ENCODE results near the gene DLG2. TPM values are rescaled to one million over a fixed set of nuclear protein-coding genes. Genes with fewer than 3 reads are reported as not detected.

Gene DLG2
- total and polyA plus RNA-seq, 2 of the 8 experiments (the other 6 are each of a cell fraction or from before 2014, with no cell fraction given): 1.7 to 14.3 TPM

DNA sequence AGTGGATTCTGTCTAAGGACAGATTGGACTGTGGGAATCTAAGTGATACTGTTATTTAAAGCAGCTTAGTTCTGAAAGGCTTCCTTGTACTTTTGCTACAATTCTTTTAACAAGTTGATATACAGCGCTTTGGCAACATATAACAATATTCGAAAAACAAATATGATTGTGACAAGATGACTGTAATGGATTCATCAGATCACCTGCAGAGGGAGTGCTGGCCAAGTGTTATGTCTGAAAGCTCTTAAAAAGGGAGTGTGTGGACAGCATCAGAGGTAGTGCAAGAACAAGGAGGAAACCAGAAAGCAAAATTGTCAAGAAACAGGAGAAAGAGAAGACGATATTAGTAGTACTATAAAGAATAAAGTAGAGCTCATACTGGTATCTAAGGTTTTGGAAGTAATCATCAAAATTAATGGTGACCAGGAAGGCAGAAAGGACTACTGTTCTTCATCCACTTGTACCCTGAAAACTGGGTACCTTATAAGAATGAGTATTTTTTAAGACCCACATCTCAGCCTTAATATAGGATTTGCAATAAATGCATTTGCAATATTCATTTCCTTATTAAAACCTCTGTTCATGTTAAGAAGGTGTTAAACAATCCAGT lies 1229.0 kb downstream of the DLG2 start:
- H2BK15ac ChIP-seq (ENCODE audit: low read length): no peak overlapping the region
- ChIA-PET POLR2A (ENCODE audit: partially characterized antibody) (no interaction called here), CTCF (ENCODE audit: partially characterized antibody) (interaction anchor here (0.6 to 7.7 kb wide), 34 partner anchors 10 to 570 kb away, joined by 3 to 112 read pairs (median 4); no protein-coding TSS in a partner anchor)
- 78% methylated on average over 3 of the region's 3 CpGs; no CpG with 5 or more reads in 1 of the 2 experiments for WGBS, 2 experiments (ENCODE audit: extremely low coverage in 1 of 2, insufficient coverage in 1 of 2, insufficient read length in 1 of 2, insufficient replicate concordance in 2 of 2, low coverage in 1 of 2, low lambda C conversion rate in 2 of 2, missing lambda C conversion rate in 1 of 2)
- H3K27me3 ChIP-seq (replicated peaks in 1 of 4; ENCODE audit: control insufficient read depth in 3 of 4, extremely low read depth in 1 of 4, insufficient read depth in 3 of 4, low read length in 3 of 4): peaks cover 0 to 3% (median 0%) of the 10 kb centered on the region in 4 experiments; a peak in 1 of 7 replicates
- H2BK12ac ChIP-seq (ENCODE audit: low read depth, low read length): no peak overlapping the region
- no peak overlapping the region for H2BK120ac ChIP-seq (replicated peaks; ENCODE audit: low read depth, low read length)
- H2AK5ac ChIP-seq (ENCODE audit: low read depth, low read length): no peak overlapping the region
- H3K27ac ChIP-seq (ENCODE audit: low read depth, low read length): no peak overlapping the region
- no peaks in the 10 kb centered on the region for H4K20me1 ChIP-seq (replicated peaks in 1 of 2; ENCODE audit: control insufficient read depth in 1 of 2, insufficient read depth in 2 of 2, low read length in 2 of 2)
- H2AFZ ChIP-seq (ENCODE audit: low read length): no peak overlapping the region
- no peaks in the 10 kb centered on the region for H3K9me3 ChIP-seq (ENCODE audit: insufficient read depth in 2 of 2, low read depth in 1 of 2, low read length in 1 of 2)
- H3K79me2 ChIP-seq (ENCODE audit: control insufficient read depth in 1 of 2, insufficient read depth in 2 of 2, low read length in 2 of 2): no peaks in the 10 kb centered on the region
- H3K4ac ChIP-seq (replicated peaks; ENCODE audit: insufficient read length, low read depth, low read length): no peak overlapping the region
- H4K8ac ChIP-seq (ENCODE audit: extremely low read depth, insufficient read depth, low read length): no peak overlapping the region
- DNase-seq (ENCODE audit: low read depth in 1 of 2, low spot score in 2 of 2) (no peak), FAIRE-seq (peak; percentile 94)
- no peak for TF ChIP-seq TAF1 (IDR thresholded peaks at IDR 0.05; ENCODE audit: low read depth, low read length)
- TF ChIP-seq, protein P1, sequence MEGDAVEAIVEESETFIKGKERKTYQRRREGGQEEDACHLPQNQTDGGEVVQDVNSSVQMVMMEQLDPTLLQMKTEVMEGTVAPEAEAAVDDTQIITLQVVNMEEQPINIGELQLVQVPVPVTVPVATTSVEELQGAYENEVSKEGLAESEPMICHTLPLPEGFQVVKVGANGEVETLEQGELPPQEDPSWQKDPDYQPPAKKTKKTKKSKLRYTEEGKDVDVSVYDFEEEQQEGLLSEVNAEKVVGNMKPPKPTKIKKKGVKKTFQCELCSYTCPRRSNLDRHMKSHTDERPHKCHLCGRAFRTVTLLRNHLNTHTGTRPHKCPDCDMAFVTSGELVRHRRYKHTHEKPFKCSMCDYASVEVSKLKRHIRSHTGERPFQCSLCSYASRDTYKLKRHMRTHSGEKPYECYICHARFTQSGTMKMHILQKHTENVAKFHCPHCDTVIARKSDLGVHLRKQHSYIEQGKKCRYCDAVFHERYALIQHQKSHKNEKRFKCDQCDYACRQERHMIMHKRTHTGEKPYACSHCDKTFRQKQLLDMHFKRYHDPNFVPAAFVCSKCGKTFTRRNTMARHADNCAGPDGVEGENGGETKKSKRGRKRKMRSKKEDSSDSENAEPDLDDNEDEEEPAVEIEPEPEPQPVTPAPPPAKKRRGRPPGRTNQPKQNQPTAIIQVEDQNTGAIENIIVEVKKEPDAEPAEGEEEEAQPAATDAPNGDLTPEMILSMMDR (IDR thresholded peaks at IDR 0.05; ENCODE audit: control extremely low read depth in 1 of 3, insufficient read depth in 1 of 3, low read depth in 1 of 3, low read length in 3 of 3): peak in 2 of 3 experiments; percentile 57 to 61; a peak in 3 of 4 replicates
- peak; percentile 76 to 80 for TF ChIP-seq RAD21 (IDR thresholded peaks at IDR 0.05 in 1 of 2, conservative IDR thresholded peaks at IDR 0.05 in 1 of 2; ENCODE audit: low read depth in 2 of 2, low read length in 2 of 2)
- TF ChIP-seq, protein P2, sequence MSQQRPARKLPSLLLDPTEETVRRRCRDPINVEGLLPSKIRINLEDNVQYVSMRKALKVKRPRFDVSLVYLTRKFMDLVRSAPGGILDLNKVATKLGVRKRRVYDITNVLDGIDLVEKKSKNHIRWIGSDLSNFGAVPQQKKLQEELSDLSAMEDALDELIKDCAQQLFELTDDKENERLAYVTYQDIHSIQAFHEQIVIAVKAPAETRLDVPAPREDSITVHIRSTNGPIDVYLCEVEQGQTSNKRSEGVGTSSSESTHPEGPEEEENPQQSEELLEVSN (IDR thresholded peaks at IDR 0.05): no peak
- TF ChIP-seq SRF (IDR thresholded peaks at IDR 0.05; ENCODE audit: low read depth, low read length): no peak
- no peak for TF ChIP-seq POLR2AphosphoS5 (IDR thresholded peaks at IDR 0.05; ENCODE audit: low read depth, low read length)
- no peak for TF ChIP-seq HDAC6 (IDR thresholded peaks at IDR 0.05; ENCODE audit: low read depth, low read length)
- TF ChIP-seq BACH1 (IDR thresholded peaks at IDR 0.05; ENCODE audit: low read length): no peak
- no peak for TF ChIP-seq EGR1 (IDR thresholded peaks at IDR 0.05; ENCODE audit: borderline replicate concordance, low read depth, low read length)
- H3K79me1 ChIP-seq (ENCODE audit: low read depth, low read length): no peaks in the 10 kb centered on the region
- H3K4me2 ChIP-seq (ENCODE audit: insufficient read depth in 1 of 2, low read depth in 2 of 2, low read length in 2 of 2): no peak overlapping the region
- H3K23ac ChIP-seq (ENCODE audit: insufficient read length): no peak overlapping the region
- H3K23me2 ChIP-seq (ENCODE audit: low read depth, low read length): no peaks in the 10 kb centered on the region
- no peak overlapping the region for H2BK5ac ChIP-seq (ENCODE audit: low read depth, low read length)
- no peak overlapping the region for H4K5ac ChIP-seq (ENCODE audit: insufficient read length, low read depth, low read length)
- no peak overlapping the region for H3K14ac ChIP-seq (ENCODE audit: insufficient read length)
- H3K9ac ChIP-seq (replicated peaks in 1 of 4; ENCODE audit: extremely low read depth in 1 of 4, low read depth in 3 of 4, low read length in 3 of 4): no peak overlapping the region
- no peak overlapping the region for H2BK20ac ChIP-seq (ENCODE audit: low read length)
- H3K18ac ChIP-seq (ENCODE audit: extremely low read depth, low read length): no peak overlapping the region
- H3K4me3 ChIP-seq (ENCODE audit: extremely low read depth in 1 of 4, insufficient read depth in 2 of 4, low read depth in 3 of 4, low read length in 4 of 4): no peak overlapping the region
- H3K36me3 ChIP-seq (ENCODE audit: control insufficient read depth in 2 of 4, insufficient read depth in 4 of 4, low read length in 3 of 4): no peaks in the 10 kb centered on the region
- no peak overlapping the region for H4K91ac ChIP-seq (replicated peaks; ENCODE audit: insufficient read length, low read length)
- H3K4me1 ChIP-seq (replicated peaks in 1 of 4; ENCODE audit: control insufficient read depth in 3 of 4, insufficient read depth in 4 of 4, low read length in 3 of 4): no peaks in the 10 kb centered on the region
- H3K56ac ChIP-seq (replicated peaks; ENCODE audit: insufficient read length, low read depth, low read length): no peak overlapping the region
